NCI-H1417 (cell line): ENCODE data around the gene MON2.

Experiments
- DNase-seq, 3 experiments: peaks; one replicate each; lab custom pipeline; 2025; lab: John Stamatoyannopoulos, UW

MON2 gene

GRCh38 chr12:62606654-62607053 lies 140.0 kb downstream of the MON2 start:
- DNase-seq, result peak in 1 of 3 experiments; percentile 68

GRCh38 chr12:62613081-62613480 lies 146.5 kb downstream of the MON2 start:
- no peak for DNase-seq

DNA sequence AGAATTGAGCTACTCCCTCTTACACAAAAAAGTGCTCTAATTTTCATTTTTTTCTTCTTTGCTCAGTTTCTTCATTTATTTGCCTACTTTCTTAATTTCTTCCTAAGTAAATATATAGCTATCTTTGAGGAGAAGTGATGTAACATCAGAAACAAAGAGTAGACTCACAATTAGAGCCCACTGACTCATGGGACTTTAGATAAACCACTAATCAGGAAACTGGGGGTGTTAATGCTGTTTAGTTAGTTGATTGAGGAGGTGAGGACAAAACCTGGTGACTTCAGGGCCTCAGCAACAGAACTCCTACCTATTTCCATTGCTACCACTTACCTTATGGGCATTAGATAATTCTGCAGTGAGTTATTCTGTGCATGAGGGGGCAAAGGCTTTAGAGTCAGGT lies 151.7 kb downstream of the MON2 start:
- peak in 1 of 3 experiments; percentile 74 for DNase-seq

GRCh38 chr12:62618930-62619329 lies 152.3 kb downstream of the MON2 start:
- DNase-seq, result peak; percentile 62 to 90 (median 63)

DNA sequence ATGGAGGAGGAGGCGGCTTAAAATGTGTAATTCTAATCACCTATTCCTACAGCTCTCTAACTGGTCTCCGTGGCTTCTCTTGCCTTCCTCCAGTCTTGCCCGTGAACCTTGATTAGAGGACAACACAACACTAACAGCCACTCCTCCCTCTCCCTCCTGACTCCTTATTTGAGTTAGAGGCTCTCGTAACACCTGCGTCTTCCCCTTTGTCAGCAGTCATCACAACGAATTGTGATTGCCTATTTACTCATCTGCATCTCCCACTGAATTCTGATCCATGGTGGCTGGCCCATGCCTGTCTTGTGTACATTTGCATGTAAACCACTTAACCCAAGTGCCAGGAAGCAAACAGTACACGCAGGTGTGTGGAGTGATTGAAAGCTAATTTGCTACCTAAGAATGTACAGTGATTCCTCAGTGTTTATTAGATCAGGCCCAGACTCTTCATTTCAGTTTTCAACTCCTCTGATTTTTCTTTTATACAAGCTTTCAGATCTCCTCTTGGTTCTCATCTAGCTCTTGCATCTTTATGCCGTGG lies 154.5 kb downstream of the MON2 start:
- DNase-seq, result peak; percentile 86 to 100 (median 93)

DNA sequence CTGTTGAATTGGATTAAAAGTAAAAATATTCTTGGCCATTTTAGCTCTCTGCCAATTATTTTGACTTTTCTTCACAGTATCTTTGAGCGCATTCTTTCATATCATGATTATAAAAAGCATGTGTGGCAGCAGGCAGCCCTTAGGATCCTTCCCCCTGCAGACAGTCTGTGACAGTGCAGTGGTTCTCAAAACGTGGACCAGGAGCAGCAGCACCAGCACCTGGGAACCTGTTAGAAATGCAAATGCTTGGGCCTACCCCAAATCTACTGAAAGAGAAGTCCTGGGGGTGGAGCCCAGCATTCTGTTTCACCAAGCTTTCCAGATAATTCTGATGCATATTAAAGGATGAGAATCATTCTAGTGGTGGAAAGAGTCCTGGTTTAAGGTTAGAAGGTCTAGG lies 155.6 kb downstream of the MON2 start:
- peak in 1 of 3 experiments; percentile 44 for DNase-seq

- no peak for DNase-seq
Observed at GRCh38 chr12:62625228-62625627, 158.6 kb downstream of the MON2 start.

GRCh38 chr12:62627181-62627580 lies 160.6 kb downstream of the MON2 start:
- DNase-seq, result no peak

DNA sequence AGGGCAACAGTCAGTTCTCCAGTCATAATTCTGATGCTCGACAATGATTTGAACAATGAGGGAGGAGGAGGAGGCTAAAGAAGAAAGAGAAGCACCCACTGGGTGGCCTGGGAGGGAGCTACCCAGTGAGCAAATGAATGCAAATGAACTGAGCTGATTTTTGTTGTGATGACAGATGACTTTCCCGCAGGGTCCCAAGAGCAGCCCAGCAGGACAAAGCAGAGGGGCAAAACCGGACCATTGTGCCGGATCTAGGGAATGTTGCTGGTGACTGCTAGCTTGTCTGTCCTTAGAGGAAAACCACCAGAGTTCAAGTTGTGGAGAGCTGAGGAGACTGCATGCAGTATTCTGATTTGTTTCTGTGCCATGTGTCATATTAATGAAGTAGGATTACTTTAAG lies 162.8 kb downstream of the MON2 start:
- DNase-seq, result peak in 2 of 3 experiments; percentile 23 to 68

GRCh38 chr12:62629971-62630739 lies 163.5 kb downstream of the MON2 start:
- peak; percentile 88 to 99 (median 92) for DNase-seq

- peak in 2 of 3 experiments; percentile 97 to 98 for DNase-seq
Observed at GRCh38 chr12:62631471-62632410, 165.1 kb downstream of the MON2 start.

GRCh38 chr12:62632411-62632918 lies 165.8 kb downstream of the MON2 start:
- peak in 2 of 3 experiments; percentile 81 to 86 for DNase-seq

DNA sequence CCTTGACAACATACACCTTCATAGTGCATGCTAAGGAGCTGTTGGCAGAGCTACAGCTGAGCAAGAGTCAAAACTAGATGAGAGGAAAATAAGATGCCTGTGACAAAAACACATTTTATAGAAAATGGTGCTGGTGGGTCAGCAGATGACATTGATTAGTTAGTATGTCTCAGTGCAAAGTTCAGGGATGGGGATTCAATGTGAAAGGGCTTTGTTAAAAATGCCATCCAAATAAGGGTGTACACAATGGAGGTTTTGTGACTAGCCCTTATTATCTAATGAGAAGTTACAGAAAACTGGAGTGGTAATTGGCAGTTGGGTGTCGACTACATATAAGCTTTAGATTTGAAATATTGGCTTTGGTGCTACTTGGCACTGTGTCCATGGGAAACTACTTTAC lies 169.0 kb downstream of the MON2 start:
- no peak for DNase-seq

DNA sequence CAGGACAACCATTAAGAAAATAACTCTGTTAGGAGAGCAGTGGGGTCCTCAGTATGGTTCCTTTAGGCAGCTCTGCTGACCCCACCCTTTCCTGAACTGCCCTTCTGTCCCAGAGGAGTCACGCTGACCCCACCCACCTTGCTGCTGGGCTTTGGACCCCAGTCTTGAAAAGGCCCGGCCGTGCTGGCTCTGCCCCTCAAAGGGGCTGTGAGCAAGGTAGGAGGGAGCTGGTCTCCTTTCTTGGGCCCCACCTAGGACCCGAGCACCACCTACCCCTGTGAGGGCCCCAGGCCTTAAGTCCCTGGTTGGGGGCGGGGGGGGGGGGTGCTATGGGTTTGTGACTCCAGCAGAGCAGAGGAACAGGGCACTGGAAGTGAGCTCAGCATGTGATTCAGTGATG lies 171.1 kb downstream of the MON2 start:
- no peak for DNase-seq

GRCh38 chr12:62640910-62641448 lies 174.4 kb downstream of the MON2 start:
- DNase-seq, result no peak

GRCh38 chr12:62642486-62642885 lies 175.9 kb downstream of the MON2 start:
- no peak for DNase-seq

GRCh38 chr12:62643486-62643885 lies 176.9 kb downstream of the MON2 start:
- no peak for DNase-seq

- no peak for DNase-seq
Observed at GRCh38 chr12:62646566-62646965, 179.9 kb downstream of the MON2 start.

- DNase-seq, result no peak
Observed at GRCh38 chr12:62647586-62647985, 181.0 kb downstream of the MON2 start.

DNA sequence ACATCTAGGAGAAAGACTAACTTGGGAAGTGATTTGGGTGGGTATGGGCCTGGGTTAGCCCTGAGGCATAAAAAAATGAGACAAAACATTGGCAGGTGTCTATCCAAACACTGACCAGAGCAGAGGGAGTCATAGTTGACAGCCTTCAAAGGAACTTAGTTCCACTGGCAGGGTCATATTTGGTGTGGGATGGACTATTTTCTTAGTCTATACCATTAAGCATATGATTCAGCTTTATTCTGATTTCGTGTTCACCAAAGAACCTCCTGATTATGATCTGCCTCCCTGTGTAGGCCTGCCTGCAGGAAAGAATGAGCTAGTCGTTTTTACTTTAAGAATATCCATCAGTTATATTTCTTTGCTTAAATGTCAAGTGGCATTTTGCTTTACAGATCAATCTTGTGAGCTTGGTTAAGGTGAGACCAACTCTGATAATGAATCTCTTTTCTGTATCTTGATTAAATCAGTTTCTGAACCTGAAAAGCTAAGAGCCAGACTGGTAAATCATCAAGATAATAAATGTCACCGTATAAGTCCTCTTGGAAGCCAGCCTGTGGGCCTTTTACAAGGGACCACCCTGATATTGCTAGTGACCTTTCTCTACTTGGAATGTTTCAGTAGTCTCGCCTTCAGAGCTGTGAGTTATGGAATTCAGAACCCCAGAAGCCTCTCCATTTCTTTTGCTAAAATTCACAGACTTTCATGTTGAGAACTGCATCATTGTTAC lies 182.9 kb downstream of the MON2 start:
- no peak for DNase-seq
